BE2C (cell line): ENCODE data around the gene RCOR2.

ENCODE experiments used
- DNase-seq: peaks from one replicate; pipeline ENCODE4 v3.0.0-alpha.2; 2020
- H3K27me3 ChIP-seq: fragments of 250-450 bp; sonication (Bioruptor Pico); 2 replicates; pipeline ENCODE4 v1.5.1; 2020; ENCODE audit warnings: mild to moderate bottlenecking
- H3K36me3 ChIP-seq: fragments of 250-450 bp; sonication (Bioruptor Pico); 2 replicates; pipeline ENCODE4 v1.5.1; 2020; ENCODE audit warnings: mild to moderate bottlenecking
- H3K4me1 ChIP-seq: fragments of 250-450 bp; sonication (Bioruptor Pico); 2 replicates; pipeline ENCODE4 v1.5.1; 2020
- H3K4me3 ChIP-seq: 2 replicates; pipeline ENCODE4 v1.5.1; 2011; ENCODE audit warnings: low read depth, low read length
- H3K9me3 ChIP-seq: fragments of 250-450 bp; sonication (Bioruptor Pico); 2 replicates; pipeline ENCODE4 v1.5.1; 2020
- TF ChIP-seq, protein P1 (sequence below): IDR thresholded peaks from 2 replicates; pipeline ENCODE4 v1.5.1; 2012; ENCODE audit warnings: mild to moderate bottlenecking, low read depth, low read length

RCOR2 gene

DNA sequence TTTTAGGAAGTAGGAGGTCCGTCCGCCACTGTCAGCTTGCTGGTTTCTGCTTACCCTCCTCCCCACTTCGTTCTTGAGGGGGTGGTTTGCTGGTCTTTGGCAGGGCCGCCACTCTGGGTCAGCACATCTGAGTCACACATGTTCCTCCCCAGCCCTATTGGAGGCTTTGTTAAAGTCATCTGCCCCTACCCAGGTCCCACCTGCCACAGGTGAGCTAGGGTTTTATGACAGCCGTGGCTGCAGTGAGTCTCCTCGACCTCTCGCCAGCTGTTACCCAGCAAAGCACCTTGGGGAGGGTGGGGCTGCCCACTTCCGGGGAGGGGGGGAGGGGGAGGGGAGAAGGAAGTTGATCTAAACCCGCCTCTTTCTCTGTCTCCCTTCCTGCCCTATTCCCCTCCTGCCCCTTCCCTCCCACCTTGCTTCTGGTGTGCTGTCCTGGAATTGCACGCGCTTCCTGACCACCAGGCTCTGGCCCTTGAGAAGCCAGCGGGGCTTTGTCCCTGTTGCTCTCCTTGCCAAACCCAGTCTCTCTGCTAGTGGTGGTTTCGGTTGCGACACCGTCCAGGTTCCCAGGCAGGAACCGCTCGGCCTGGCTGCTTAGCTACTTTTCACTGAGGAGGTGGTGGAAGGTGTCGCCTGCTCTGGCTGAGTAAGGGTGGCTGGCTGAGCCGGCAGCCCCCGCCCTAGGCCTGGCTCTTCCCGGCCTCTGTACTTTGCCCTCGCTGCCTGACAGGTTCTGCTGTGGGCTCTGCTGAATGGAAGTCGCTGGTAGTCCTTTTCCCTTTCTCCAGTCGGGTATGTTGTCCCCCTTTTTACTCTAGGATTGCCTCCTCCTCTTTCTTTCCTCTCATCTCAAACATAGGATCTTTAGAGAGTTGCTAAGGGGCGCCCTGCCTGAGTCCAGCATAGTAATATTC, 28.5 kb downstream of the RCOR2 start:
- Histone ChIP-seq H3K36me3 (no peaks in the 10 kb centered on the region), H3K4me3 (no peak overlapping the region), H3K27me3 (no peaks in the 10 kb centered on the region), H3K4me1 (no peaks in the 10 kb centered on the region), H3K9me3 (no peaks in the 10 kb centered on the region)
- TF ChIP-seq, protein P1, sequence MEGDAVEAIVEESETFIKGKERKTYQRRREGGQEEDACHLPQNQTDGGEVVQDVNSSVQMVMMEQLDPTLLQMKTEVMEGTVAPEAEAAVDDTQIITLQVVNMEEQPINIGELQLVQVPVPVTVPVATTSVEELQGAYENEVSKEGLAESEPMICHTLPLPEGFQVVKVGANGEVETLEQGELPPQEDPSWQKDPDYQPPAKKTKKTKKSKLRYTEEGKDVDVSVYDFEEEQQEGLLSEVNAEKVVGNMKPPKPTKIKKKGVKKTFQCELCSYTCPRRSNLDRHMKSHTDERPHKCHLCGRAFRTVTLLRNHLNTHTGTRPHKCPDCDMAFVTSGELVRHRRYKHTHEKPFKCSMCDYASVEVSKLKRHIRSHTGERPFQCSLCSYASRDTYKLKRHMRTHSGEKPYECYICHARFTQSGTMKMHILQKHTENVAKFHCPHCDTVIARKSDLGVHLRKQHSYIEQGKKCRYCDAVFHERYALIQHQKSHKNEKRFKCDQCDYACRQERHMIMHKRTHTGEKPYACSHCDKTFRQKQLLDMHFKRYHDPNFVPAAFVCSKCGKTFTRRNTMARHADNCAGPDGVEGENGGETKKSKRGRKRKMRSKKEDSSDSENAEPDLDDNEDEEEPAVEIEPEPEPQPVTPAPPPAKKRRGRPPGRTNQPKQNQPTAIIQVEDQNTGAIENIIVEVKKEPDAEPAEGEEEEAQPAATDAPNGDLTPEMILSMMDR: no peak
- no peak for DNase-seq

DNA sequence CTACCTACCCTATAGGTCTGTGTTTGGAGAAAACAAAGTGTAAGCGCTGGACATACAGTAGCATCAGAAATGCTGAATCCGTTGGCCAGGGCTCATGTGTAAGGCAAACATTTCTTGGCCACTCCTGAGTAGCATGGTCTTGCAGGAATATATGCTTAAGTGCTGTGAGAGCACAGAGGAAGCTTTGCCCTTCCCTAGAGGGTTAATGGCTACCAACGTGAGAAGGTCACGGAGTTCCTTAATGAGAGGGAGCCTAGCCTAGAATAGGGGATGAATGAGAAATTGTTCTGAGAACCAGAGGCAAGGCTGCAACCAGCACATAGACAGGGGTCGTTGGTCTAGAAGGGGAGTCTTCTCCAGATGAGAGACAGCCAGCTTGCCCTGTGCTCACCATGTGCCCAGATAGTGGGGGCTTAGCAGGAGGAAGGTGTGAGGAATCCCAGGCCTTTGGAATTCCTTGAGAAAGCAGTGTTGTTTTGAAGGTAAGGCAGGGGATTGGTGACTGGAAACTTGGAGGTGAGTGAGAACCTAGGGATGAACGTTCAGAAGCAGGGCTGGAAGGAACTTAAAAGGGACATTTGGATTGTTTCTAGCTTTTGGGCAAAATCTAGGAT, 29.5 kb downstream of the RCOR2 start:
- H3K36me3 ChIP-seq: no peaks in the 10 kb centered on the region
- no peaks in the 10 kb centered on the region for H3K9me3 ChIP-seq
- DNase-seq: no peak
- no peaks in the 10 kb centered on the region for H3K27me3 ChIP-seq
- H3K4me1 ChIP-seq: no peaks in the 10 kb centered on the region; the same call in 1 of the 2 replicates
- H3K4me3 ChIP-seq: no peak overlapping the region
- TF ChIP-seq, protein P1: no peak

DNA sequence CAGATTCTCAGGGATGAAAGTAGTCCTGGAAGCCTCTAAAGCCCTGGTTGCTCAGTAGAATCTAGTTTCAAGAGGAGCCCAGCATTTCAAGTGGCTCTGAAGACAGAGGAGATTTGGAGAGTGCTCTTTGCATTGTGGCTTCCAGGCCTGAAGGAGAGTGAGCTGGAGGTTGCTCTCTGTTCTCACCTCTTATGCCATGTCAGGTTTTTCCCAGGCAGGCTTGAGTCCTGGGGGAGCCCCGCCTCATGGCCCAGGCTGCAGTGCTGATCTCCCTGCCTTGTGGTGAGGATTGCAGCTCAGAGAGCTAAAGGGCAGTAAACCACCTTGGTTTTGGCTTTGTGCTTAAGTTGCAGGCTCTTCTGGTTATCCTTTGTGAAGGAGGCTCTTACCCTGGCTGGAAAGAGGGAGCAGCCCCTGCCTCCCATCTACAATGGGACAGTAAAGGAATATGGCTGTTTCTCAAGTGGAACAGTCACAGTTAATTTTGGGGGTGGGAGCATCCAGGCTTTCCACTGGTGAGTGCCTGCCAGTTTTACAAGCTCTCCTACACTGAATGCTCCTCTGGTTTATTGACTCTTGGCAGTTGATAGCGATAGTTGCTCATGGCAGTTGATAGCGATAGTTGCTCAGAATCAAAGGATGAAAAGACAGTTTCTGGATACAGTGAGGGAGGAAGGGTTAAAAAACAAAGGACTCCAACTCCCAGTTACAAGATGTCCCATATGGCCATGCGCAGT, 32.6 kb downstream of the RCOR2 start:
- DNase-seq: no peak
- Histone ChIP-seq H3K9me3 (no peaks in the 10 kb centered on the region), H3K4me1 (no peaks in the 10 kb centered on the region; the same call in 1 of the 2 replicates), H3K36me3 (no peaks in the 10 kb centered on the region), H3K27me3 (no peaks in the 10 kb centered on the region), H3K4me3 (no peak overlapping the region)
- TF ChIP-seq, protein P1: no peak

DNA sequence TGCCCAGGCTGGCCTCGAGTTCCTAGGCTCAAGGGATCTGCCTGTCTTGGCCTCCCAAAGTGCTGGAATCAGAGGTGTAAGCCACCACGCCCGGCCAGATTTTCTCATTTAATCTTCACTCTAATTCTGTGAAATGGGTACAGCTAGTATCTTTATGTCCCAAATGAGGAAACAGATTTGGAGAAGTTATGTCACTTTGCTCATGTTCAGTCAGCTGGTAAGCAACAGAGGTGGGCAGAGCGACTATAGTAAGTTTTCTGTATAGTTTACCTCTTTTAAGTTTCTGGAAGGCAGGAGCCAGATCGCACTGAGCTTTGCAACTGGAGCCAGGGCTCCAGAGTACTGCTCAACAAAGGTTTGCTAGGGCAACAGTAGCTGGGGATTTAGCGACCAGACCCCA, 33.2 kb downstream of the RCOR2 start:
- TF ChIP-seq, protein P1: no peak
- Histone ChIP-seq H3K9me3 (no peaks in the 10 kb centered on the region), H3K36me3 (no peaks in the 10 kb centered on the region), H3K27me3 (no peaks in the 10 kb centered on the region), H3K4me1 (no peaks in the 10 kb centered on the region; the same call in 1 of the 2 replicates), H3K4me3 (no peak overlapping the region)
- DNase-seq: no peak

DNA sequence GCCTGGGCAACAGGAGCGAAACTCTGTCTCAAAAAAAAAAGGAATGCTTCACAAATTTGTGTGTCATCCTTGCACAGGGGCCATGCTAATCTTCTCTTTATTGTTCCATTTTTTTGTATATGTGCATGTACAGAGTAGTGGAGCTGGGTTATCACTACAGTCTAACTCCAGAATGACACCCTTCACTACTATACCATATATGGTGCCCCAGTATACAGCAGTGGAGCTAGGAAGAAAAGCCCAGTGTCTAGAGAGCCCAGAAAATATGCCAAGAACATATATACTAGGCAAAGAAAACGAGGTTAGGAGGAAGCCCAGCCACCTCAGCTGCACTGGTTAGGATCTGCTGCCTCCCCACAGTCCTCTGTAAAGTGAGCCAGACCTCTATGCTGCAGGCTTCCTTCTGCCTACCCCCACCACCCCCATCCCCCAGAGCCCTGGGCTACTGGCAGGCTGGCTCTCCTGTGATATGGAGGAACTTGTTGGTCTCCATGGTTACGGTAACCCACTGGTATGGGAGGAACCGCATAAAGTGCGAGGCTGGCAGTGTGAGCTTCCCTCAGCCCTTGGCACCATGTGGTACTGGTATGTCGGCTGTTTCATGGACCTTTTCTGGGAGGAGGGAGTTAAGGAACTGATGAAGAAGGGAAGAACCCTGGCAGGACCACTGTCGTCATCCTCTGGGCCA, 34.3 kb downstream of the RCOR2 start:
- Histone ChIP-seq H3K9me3 (no peaks in the 10 kb centered on the region), H3K36me3 (no peaks in the 10 kb centered on the region), H3K27me3 (no peaks in the 10 kb centered on the region), H3K4me1 (no peaks in the 10 kb centered on the region; the same call in 1 of the 2 replicates), H3K4me3 (no peak overlapping the region)
- DNase-seq: peak; percentile 56
- TF ChIP-seq, protein P1: no peak
